Gastrocnemius medialis (tissue), 4 donors: ENCODE results near the gene CLDN11.

ENCODE experiments used
- POLR2A ChIP-seq, 2 donors: fragments of 450-650 bp; IDR thresholded peaks; one replicate each; pipeline ENCODE4 v1.6.1; 2017; ENCODE audit warnings: antibody characterized with exemption in 2 of 2, mild to moderate bottlenecking in 2 of 2, moderate library complexity in 2 of 2
- TF ChIP-seq, protein P1 (sequence below), 5 experiments: fragments of 450-650 bp in 3 of 5; fragments of 200-600 bp in 2 of 5; sonication (generic) in 2 of 5; IDR thresholded peaks in 4 of 5; conservative IDR thresholded peaks in 1 of 5; 1 replicate in 4 of 5; 2 replicates in 1 of 5; pipeline ENCODE4 v1.5.1; 2016 to 2019; ENCODE audit warnings: antibody characterized with exemption in 5 of 5, mild to moderate bottlenecking in 3 of 5, moderate library complexity in 3 of 5

GRCh38 chr3:170383567-170383966, 35.1 kb upstream of the CLDN11 start:
- TF ChIP-seq, protein P1, sequence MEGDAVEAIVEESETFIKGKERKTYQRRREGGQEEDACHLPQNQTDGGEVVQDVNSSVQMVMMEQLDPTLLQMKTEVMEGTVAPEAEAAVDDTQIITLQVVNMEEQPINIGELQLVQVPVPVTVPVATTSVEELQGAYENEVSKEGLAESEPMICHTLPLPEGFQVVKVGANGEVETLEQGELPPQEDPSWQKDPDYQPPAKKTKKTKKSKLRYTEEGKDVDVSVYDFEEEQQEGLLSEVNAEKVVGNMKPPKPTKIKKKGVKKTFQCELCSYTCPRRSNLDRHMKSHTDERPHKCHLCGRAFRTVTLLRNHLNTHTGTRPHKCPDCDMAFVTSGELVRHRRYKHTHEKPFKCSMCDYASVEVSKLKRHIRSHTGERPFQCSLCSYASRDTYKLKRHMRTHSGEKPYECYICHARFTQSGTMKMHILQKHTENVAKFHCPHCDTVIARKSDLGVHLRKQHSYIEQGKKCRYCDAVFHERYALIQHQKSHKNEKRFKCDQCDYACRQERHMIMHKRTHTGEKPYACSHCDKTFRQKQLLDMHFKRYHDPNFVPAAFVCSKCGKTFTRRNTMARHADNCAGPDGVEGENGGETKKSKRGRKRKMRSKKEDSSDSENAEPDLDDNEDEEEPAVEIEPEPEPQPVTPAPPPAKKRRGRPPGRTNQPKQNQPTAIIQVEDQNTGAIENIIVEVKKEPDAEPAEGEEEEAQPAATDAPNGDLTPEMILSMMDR (IDR thresholded peaks at IDR 0.05 in 4 of 5, conservative IDR thresholded peaks at IDR 0.05 in 1 of 5) = no peak
- no peak for TF ChIP-seq POLR2A (IDR thresholded peaks at IDR 0.05)
